ENCODE results near the gene ADPRM. TPM values are rescaled to one million over a fixed set of nuclear protein-coding genes. Genes with fewer than 3 reads are reported as not detected.

The ADPRM gene
- total RNA-seq, 1 donor from 2014 or later: 7.9 TPM

DNA sequence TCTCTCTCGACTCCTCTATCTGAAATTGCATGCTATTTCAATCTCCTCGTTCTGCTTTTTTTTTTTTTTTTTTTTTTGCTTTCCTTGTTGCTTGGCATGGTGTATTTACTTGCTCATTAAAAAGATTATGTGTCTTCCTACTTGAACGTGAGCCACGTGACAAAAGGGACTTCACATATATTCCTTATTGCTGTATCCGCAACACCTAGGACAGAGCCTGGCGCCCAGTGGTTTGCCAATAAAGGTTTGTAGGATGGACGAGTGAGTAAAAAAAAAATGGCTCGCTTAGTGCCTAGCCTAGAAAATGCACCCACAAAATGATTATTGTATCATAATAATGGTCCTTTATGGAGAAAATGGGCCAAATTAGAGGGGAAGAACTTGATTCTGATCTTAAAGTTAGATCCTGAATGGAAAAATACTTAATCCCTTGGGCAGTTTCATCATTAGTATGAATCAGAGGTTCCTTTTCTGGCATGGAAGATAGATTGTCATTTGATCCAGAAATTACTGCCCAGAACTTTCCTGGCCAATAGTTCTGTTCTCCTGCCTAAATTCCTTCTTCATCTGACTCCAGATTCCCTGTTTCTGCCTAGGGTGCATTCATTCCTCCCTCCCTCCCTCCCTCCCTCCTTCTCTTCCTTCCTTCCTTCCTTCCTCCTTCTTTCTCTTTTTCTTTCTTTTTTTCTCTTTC is 46.1 kb downstream of the ADPRM start:
- Mint-ChIP-seq H3K27me3 (ENCODE audit: unreplicated experiment) (peaks cover 6% of the 10 kb centered on the region), H3K4me3 (ENCODE audit: unreplicated experiment) (no peak overlapping the region), H3K9me3 (ENCODE audit: unreplicated experiment) (peaks cover 2% of the 10 kb centered on the region), H3K4me1 (ENCODE audit: low read depth, unreplicated experiment) (peaks cover 9% of the 10 kb centered on the region), H3K36me3 (ENCODE audit: unreplicated experiment) (no peaks in the 10 kb centered on the region), H3K27ac (ENCODE audit: unreplicated experiment) (no peak overlapping the region)
- TF ChIP-seq, protein P1, sequence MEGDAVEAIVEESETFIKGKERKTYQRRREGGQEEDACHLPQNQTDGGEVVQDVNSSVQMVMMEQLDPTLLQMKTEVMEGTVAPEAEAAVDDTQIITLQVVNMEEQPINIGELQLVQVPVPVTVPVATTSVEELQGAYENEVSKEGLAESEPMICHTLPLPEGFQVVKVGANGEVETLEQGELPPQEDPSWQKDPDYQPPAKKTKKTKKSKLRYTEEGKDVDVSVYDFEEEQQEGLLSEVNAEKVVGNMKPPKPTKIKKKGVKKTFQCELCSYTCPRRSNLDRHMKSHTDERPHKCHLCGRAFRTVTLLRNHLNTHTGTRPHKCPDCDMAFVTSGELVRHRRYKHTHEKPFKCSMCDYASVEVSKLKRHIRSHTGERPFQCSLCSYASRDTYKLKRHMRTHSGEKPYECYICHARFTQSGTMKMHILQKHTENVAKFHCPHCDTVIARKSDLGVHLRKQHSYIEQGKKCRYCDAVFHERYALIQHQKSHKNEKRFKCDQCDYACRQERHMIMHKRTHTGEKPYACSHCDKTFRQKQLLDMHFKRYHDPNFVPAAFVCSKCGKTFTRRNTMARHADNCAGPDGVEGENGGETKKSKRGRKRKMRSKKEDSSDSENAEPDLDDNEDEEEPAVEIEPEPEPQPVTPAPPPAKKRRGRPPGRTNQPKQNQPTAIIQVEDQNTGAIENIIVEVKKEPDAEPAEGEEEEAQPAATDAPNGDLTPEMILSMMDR (IDR thresholded peaks at IDR 0.05; ENCODE audit: partially characterized antibody, unreplicated experiment): no peak
- no peak for DNase-seq

DNA sequence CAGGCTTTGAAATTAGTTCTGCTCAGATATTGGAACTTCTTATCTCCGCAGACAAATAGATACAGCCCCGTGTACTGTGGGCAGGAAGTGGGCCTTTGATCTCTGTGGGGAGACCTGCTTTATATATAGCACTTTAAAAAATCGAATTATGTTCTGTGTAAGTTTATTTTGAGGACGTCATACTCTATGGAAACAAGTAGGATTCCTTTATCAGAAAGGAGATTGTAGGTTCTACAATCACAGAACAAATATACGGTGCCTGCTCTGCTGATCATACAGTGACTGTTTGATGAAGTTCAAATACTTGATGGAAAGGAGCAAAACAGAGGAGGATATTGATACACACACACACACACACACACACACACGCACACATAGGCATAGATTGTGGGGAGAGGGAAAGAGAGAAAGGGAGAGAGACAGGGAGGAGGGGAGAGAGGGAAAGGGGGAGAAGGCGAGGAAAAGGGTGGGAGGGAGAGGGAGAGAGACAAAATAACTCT is 47.2 kb downstream of the ADPRM start:
- DNase-seq: no peak
- H3K36me3 Mint-ChIP-seq (ENCODE audit: unreplicated experiment): peaks cover 4% of the 10 kb centered on the region
- H3K27ac Mint-ChIP-seq (ENCODE audit: unreplicated experiment): no peak overlapping the region
- H3K27me3 Mint-ChIP-seq (ENCODE audit: unreplicated experiment): peaks cover 3% of the 10 kb centered on the region
- TF ChIP-seq, protein P1 (IDR thresholded peaks at IDR 0.05; ENCODE audit: partially characterized antibody, unreplicated experiment): no peak
- no peak overlapping the region for H3K4me3 Mint-ChIP-seq (ENCODE audit: unreplicated experiment)
- H3K4me1 Mint-ChIP-seq (ENCODE audit: low read depth, unreplicated experiment): peaks cover 8% of the 10 kb centered on the region
- H3K9me3 Mint-ChIP-seq (ENCODE audit: unreplicated experiment): peaks cover 3% of the 10 kb centered on the region

DNA sequence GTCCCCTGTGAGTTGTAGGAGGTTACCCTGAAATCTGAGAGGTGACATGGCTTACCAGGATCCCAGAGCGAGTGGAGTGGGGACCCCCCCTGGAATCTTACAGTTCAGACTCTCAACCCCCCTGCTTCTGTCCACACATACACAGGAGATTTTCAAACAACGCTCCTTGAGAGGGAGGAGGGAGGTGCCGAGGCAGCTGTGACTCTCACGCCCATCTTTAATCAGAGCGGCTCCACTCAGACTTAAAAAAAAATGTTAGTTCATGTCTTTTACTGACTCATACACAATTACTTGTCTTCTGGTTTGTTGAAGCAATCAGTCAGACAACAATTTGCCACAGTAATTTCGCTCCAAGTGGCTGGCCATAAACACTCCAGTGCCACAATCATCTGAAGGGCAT is 47.8 kb downstream of the ADPRM start:
- H3K4me1 Mint-ChIP-seq (ENCODE audit: low read depth, unreplicated experiment): peaks cover 6% of the 10 kb centered on the region
- no peak overlapping the region for H3K4me3 Mint-ChIP-seq (ENCODE audit: unreplicated experiment)
- H3K9me3 Mint-ChIP-seq (ENCODE audit: unreplicated experiment): peaks cover 3% of the 10 kb centered on the region
- H3K36me3 Mint-ChIP-seq (ENCODE audit: unreplicated experiment): peaks cover 4% of the 10 kb centered on the region
- H3K27me3 Mint-ChIP-seq (ENCODE audit: unreplicated experiment): peaks cover 3% of the 10 kb centered on the region
- TF ChIP-seq, protein P1 (IDR thresholded peaks at IDR 0.05; ENCODE audit: partially characterized antibody, unreplicated experiment): no peak
- no peak overlapping the region for H3K27ac Mint-ChIP-seq (ENCODE audit: unreplicated experiment)
- no peak for DNase-seq

DNA sequence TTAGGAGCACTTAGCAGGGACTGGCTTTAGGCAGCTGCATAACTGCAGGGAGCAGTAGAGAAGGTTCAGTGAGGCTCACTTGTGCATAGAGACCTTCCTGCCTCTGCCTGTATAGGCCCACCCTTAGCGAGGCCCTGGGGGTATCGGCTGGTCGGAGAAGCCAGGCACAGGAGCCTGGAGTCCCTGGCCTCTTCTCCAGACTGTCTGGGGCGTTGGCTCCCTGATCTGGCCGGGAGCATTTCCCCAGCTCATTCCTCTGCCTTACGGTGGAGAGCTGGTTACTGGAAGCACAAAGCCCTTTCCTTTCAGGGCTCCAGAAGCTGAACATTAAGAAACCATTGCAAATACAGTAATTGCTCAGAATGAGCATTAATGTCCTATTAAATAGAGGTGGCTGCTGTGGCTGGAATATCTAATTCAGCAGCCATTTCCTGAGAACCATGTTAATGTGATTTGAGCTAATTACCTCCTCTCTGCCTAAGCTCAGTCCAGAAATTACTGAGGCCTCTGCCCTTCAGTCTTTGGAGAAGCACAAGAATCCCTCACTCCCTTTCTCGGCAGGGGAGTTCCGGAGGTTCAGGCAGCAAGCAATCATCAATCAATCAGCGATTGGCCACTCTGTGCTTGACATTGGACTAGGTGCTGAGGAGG is 51.3 kb downstream of the ADPRM start:
- peak overlapping the region; percentile 29 for H3K27ac Mint-ChIP-seq (ENCODE audit: unreplicated experiment)
- peaks cover 4% of the 10 kb centered on the region for H3K36me3 Mint-ChIP-seq (ENCODE audit: unreplicated experiment)
- H3K9me3 Mint-ChIP-seq (ENCODE audit: unreplicated experiment): peaks cover 3% of the 10 kb centered on the region
- H3K4me3 Mint-ChIP-seq (ENCODE audit: unreplicated experiment): no peak overlapping the region
- no peak for DNase-seq
- H3K27me3 Mint-ChIP-seq (ENCODE audit: unreplicated experiment): peaks cover 1% of the 10 kb centered on the region
- TF ChIP-seq, protein P1 (IDR thresholded peaks at IDR 0.05; ENCODE audit: partially characterized antibody, unreplicated experiment): no peak
- peaks cover 6% of the 10 kb centered on the region for H3K4me1 Mint-ChIP-seq (ENCODE audit: low read depth, unreplicated experiment)

DNA sequence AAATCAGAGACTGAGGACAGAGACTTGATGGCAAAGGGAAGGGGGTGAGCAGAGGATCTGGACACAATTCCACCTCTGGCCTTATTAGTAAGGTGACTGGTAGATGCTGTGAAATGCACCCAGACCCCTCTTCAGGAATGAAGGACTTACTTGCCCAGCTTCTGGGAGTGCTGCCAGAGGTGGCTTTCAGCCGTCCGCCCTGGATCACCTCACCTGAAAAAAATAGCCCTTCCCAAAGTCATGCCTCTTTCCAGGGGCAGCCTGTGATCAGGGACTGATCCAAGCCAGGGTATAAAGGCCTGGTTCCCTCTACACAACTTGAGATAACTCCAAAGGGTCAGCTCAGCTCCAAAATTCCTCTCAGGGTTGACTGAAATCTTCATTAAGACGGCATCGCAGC is 52.8 kb downstream of the ADPRM start:
- H3K27ac Mint-ChIP-seq (ENCODE audit: unreplicated experiment): no peak overlapping the region
- DNase-seq: no peak
- peaks cover 9% of the 10 kb centered on the region for H3K4me1 Mint-ChIP-seq (ENCODE audit: low read depth, unreplicated experiment)
- H3K36me3 Mint-ChIP-seq (ENCODE audit: unreplicated experiment): peaks cover 4% of the 10 kb centered on the region
- peaks cover 5% of the 10 kb centered on the region for H3K27me3 Mint-ChIP-seq (ENCODE audit: unreplicated experiment)
- TF ChIP-seq, protein P1 (IDR thresholded peaks at IDR 0.05; ENCODE audit: partially characterized antibody, unreplicated experiment): no peak
- no peak overlapping the region for H3K4me3 Mint-ChIP-seq (ENCODE audit: unreplicated experiment)
- peaks cover 3% of the 10 kb centered on the region for H3K9me3 Mint-ChIP-seq (ENCODE audit: unreplicated experiment)

All from glutamatergic neuron (in vitro differentiated cells).